ENCODE measurements around the gene ZNF689.

ZNF689 gene

GRCh38 chr16:30656974-30657865 is 47.0 kb upstream of the ZNF689 start (continued):
- peak; percentile 18; the same call in 1 of the 2 replicates for TF ChIP-seq PRDM4 (tag by site-specific recombination; IDR thresholded peaks at IDR 0.05)
- TF ChIP-seq PRDM1 (tag by site-specific recombination; IDR thresholded peaks at IDR 0.05): no peak
- no peak for TF ChIP-seq GLI2 (tag by site-specific recombination; IDR thresholded peaks at IDR 0.05; ENCODE audit: borderline replicate concordance, low read depth)
- no peak for TF ChIP-seq ZBTB6 (tag by site-specific recombination; IDR thresholded peaks at IDR 0.05)
- no peak for TF ChIP-seq GFI1B (tag by site-specific recombination; IDR thresholded peaks at IDR 0.05)
- no peak for TF ChIP-seq ZNF433 (tag by site-specific recombination; IDR thresholded peaks at IDR 0.05; ENCODE audit: low read depth)
- TF ChIP-seq ZNF280C (tag by site-specific recombination; IDR thresholded peaks at IDR 0.05): no peak
- TF ChIP-seq ZNF239 (tag by site-specific recombination; IDR thresholded peaks at IDR 0.05): no peak
- TF ChIP-seq YY1 (tag by site-specific recombination; IDR thresholded peaks at IDR 0.05): 0 out of 2 replicates have a peak, but pooled peaks have one; percentile 56
- TF ChIP-seq ZNF423 (tag by site-specific recombination; IDR thresholded peaks at IDR 0.05): no peak
- peak; percentile 72 for TF ChIP-seq ZBTB17 (tag by site-specific recombination; IDR thresholded peaks at IDR 0.05)
- 0 out of 2 replicates have a peak, but pooled peaks have one; percentile 3 for TF ChIP-seq ZNF843 (tag by site-specific recombination; IDR thresholded peaks at IDR 0.05)
- TF ChIP-seq ZNF362 (tag by site-specific recombination; IDR thresholded peaks at IDR 0.05): no peak; the same call in none of the 2 replicates
- TF ChIP-seq ZNF416 (tag by site-specific recombination; IDR thresholded peaks at IDR 0.05): no peak
- TF ChIP-seq ZNF544 (tag by site-specific recombination; IDR thresholded peaks at IDR 0.05): no peak
- TF ChIP-seq BCL11A (tag by site-specific recombination; IDR thresholded peaks at IDR 0.05; ENCODE audit: low read depth): no peak
- TF ChIP-seq ZNF701 (tag by site-specific recombination; IDR thresholded peaks at IDR 0.05): no peak
- TF ChIP-seq SP7 (tag by site-specific recombination; IDR thresholded peaks at IDR 0.05): peak; percentile 63
- TF ChIP-seq SCRT2 (tag by site-specific recombination; IDR thresholded peaks at IDR 0.05): peak; percentile 62; the same call in 1 of the 2 replicates
- TF ChIP-seq ZNF561 (tag by site-specific recombination; IDR thresholded peaks at IDR 0.05; ENCODE audit: borderline replicate concordance): no peak
- TF ChIP-seq ZNF169 (tag by site-specific recombination; IDR thresholded peaks at IDR 0.05): no peak
- no peak for TF ChIP-seq ZNF692 (tag by site-specific recombination; IDR thresholded peaks at IDR 0.05)
- no peak for TF ChIP-seq ZNF660 (tag by site-specific recombination; IDR thresholded peaks at IDR 0.05)
- no peak for TF ChIP-seq ZNF473 (tag by site-specific recombination; IDR thresholded peaks at IDR 0.05)

Measured in HEK293 (cell line).